HFF-Myc (cell line): ENCODE results near the gene DRD5.
"Not testable (repeated sequence)": the region's sequence is repeated elsewhere in the genome, so short reads cannot be mapped to it uniquely, and the experiment has no call there.

Experiments used
- DNase-seq: peaks from one replicate; pipeline ENCODE4 v3.0.0-alpha.2; 2011; ENCODE audit warnings: low read depth; ENCODE audit errors: extremely low read depth
- H3K4me3 ChIP-seq: replicated peaks from 2 replicates; pipeline ENCODE4 v1.5.1; 2011; ENCODE audit warnings: low read depth, mild to moderate bottlenecking, control low read depth, low read length
- TF ChIP-seq, protein P1 (sequence below): IDR thresholded peaks from 2 replicates; pipeline ENCODE4 v1.5.1; 2012; ENCODE audit warnings: mild to moderate bottlenecking, low read depth, low read length, control low read depth; ENCODE audit errors: missing control alignments

The DRD5 gene

DNA sequence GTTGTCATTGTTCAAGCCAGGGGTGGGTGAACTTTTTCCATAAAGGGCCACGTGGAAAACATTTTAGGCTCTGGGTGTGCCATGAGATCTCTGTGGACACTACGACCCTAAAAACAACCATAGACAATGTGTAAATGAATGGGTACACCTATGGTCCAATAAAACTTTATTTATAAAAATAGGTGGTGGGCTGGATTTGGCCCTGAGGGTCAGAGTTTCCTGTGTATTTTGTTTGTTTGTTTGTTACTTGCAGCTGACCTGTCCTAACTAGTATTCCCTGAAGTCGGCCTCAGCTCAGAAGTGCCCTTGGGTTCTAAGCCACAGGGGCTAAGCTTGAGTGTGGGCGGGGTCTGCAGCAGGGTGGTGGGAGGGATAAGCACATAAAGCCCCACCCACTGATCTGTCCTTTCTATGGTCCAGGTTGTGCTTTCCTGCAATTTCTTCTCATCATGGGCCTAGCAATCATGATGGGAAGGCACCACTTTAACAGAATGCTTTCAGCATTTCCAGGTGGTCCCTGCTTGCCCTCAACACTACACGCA is 17.2 kb upstream of the DRD5 start:
- TF ChIP-seq, protein P1, sequence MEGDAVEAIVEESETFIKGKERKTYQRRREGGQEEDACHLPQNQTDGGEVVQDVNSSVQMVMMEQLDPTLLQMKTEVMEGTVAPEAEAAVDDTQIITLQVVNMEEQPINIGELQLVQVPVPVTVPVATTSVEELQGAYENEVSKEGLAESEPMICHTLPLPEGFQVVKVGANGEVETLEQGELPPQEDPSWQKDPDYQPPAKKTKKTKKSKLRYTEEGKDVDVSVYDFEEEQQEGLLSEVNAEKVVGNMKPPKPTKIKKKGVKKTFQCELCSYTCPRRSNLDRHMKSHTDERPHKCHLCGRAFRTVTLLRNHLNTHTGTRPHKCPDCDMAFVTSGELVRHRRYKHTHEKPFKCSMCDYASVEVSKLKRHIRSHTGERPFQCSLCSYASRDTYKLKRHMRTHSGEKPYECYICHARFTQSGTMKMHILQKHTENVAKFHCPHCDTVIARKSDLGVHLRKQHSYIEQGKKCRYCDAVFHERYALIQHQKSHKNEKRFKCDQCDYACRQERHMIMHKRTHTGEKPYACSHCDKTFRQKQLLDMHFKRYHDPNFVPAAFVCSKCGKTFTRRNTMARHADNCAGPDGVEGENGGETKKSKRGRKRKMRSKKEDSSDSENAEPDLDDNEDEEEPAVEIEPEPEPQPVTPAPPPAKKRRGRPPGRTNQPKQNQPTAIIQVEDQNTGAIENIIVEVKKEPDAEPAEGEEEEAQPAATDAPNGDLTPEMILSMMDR, result no peak
- no peak for DNase-seq

DNA sequence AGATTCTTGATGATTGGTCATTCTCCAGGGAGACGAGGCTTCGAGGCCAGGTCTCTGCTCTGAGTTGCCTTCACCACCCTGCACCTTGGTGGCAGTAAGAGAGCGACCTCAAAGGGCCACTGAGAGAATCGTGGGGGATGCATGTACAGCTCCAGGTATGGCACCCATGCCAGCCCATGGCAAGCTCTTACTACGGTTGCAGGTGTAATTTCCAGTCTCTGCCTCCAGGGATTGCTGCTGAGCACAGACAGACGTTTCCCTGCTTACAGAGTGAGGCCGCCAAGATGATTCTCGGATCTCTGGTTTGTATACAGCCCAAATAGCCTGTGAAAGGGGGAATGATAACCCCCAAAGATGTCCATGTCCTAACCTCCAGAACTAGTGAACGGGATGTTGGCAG is 16.3 kb upstream of the DRD5 start:
- TF ChIP-seq, protein P1, result peak; percentile 20
- no peak overlapping the region for H3K4me3 ChIP-seq
- DNase-seq, result no peak

More for the DNA sequence above, 17.2 kb upstream of the DRD5 start:
- no peak overlapping the region for H3K4me3 ChIP-seq

- no peak overlapping the region for H3K4me3 ChIP-seq
- TF ChIP-seq, protein P1, result no peak
- DNase-seq, result no peak
Observed at GRCh38 chr4:9769321-9769720, 12.1 kb upstream of the DRD5 start.

- no peak for DNase-seq
Observed at GRCh38 chr4:9771034-9771433, 10.4 kb upstream of the DRD5 start.

DNA sequence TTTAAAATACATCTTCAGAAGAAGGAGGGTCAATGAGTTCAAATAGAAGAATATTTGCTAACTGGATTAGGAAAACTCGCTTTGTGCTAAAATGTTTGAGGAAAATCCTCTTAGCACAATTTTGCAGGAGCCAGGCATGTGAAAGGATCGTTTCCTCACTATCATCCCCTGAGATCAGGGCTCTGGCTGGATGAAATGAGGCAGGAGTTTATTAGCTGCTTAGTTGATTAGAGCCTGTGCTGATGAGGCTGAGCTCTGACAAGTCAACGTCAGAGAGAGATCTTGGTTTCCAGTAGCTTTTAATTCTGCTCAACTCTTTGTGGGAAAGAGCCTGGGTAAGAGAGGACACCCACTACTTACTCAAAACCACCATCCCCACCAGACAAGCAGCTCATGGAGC is 8.0 kb upstream of the DRD5 start:
- TF ChIP-seq, protein P1, result no peak
- no peak overlapping the region for H3K4me3 ChIP-seq
- no peak for DNase-seq

More at GRCh38 chr4:9771034-9771433, 10.4 kb upstream of the DRD5 start:
- TF ChIP-seq, protein P1, result no peak
- H3K4me3 ChIP-seq, result no peak overlapping the region

- TF ChIP-seq, protein P1, result no peak
- H3K4me3 ChIP-seq, result no peak overlapping the region
- DNase-seq, result no peak
Observed at GRCh38 chr4:9782136-9782436, 652 bp downstream of the DRD5 start.

DNA sequence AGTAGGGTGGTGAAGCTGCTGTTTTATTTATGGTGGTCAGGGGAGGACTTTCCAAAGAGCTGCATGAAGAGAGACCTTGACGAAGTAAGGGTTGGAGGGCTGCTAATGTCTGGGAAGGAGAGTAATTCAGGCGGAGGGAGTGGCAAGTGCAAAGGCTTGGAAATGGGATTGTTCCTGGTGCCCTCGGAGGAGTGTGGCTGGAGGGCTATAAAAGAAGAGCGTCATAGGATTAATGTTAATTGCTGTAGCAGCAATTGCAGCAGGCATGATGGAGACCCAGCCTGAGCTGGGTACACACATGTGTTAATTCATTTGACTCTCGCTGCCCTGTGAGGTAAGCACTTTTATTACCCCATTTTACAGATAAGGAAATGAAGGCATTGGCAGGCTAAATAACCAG is 4.5 kb downstream of the DRD5 start:
- DNase-seq, result not testable (repeated sequence)

More for the DNA sequence above, 4.5 kb downstream of the DRD5 start:
- not testable (repeated sequence) for H3K4me3 ChIP-seq
